Stimulated activated CD8-positive, alpha-beta memory T cell treated with anti-CD3 and anti-CD28 coated beads, Interleukin-7, amount 100 ng/mL, for 1 hour (primary cell): ENCODE results near the gene APOL3.
"Not testable (repeated sequence)": the region's sequence is repeated elsewhere in the genome, so short reads cannot be mapped to it uniquely, and the experiment has no call there.

Source experiments
- DNase-seq, 2 donors: peaks; one replicate each; pipeline ENCODE4 v3.0.0-alpha.2; 2020; ENCODE audit warnings: low read depth in 2 of 2

APOL3 gene

DNA sequence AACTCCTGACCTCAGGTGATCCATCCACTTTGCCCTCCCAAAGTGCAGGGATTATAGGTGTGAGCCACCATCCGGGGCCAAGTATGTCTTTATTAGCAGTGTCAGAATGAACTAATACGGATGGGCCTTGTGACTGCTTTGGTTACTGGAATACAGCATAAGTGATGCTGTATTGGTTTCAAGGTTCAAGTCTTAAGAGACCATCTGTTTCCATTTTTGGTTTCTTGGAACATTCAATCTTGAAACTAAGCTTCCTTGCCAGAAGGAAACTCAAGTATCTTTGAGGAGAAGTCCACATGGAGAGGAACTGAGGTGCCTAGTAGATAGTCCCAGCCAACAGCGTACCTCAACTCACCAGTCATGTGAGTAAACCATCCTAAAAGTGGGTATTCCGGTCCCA lies 58.8 kb downstream of the APOL3 start:
- DNase-seq: no peak

DNA sequence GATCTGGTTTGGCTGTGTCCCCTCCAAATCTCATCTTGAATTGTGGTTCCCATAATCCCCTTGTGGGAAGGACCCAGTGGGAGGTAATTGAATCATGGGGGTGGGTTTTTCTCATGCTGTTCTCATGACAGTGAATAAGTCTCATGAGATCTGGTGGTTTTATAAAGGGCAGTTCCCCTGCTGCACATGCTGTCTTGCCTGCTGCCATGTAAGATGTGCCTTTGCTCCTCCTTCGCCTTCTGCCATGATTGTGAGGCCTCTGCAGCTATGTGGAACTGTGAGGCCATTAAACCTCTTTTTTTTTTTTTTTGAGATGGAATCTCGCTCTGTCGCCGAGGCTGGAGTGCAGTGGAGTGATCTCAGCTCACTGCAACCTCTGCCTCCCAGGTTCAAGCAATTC lies 59.6 kb downstream of the APOL3 start:
- not testable (repeated sequence) for DNase-seq

DNA sequence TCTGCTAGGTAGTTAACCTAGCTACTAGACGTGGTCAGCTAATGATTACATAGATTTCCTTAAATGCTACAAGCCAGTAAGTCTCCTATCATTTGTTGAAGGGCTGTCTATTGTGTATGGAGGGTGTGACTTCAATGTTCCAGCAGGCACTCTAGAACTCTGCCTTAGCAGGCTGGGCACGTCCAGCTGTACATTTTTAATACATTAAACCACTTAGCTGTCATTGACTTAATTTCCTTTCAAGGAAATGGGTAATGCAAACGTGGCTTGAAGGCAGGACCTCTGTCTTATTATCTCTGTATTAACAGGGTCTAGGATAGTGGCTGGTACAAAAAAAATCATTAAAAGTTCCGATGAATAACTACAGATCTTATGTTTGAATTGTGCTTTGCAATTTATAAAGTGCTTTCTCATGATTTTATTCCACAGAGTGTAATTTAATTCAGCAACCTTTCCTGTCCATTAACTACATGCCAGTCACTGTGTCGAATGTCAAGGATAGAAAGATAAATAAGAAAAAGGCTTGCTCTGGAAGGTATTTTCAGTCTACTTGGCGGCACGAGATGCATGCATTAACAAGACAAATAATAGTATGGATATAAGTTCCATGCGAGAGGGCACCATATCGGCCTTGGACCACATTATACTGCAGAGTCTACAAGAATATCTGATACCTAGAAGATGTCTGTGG lies 60.3 kb downstream of the APOL3 start:
- no peak for DNase-seq

DNA sequence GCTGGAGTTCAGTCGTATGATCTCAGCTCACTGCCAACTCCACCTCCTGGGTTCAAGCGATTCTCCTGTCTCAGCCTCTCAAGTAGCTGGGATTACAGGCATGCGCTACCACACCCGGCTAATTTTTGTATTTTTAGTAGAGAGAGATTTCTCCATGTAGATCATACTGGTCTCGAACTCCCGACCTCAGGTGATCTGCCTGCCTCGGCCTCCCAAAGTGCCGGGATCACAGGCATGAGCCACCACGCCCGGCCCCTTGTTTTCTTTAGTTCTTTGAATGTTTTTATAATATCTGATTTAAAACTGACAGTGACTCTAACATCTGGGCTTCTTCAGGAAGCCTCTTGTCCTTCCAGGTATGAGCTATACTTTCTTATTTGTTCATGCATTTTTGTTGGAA lies 61.0 kb downstream of the APOL3 start:
- DNase-seq: not testable (repeated sequence)

DNA sequence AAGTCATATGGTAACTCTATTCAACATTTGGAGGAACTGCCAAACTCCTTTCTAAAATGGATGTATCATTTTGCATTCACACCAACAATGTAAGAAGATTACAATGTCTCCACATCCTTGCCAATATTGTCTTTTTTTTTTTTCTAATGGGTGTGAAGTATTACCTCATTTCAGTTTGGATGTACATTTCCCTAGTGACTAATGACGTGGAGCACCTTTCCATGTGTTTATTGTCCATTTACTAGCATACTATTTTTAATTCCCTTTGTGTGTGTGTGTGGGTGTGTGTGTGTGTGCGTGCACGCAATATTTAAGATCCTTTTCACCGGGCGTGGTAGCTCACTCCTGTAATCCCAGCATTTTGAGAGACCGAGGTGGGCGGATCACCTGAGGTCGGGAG lies 62.7 kb downstream of the APOL3 start:
- DNase-seq: no peak

DNA sequence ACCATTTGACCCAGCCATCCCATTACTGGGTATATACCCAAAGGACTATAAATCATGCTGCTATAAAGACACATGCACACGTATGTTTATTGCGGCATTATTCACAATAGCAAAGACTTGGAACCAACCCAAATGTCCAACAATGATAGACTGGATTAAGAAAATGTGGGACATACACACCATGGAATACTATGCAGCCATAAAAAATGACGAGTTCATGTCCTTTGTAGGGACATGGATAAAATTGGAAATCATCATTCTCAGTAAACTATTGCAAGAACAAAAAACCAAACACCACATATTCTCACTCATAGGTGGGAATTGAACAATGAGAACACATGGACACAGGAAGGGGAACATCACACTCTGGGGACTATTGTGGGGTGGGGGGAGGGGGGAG lies 69.8 kb downstream of the APOL3 start:
- DNase-seq: not testable (repeated sequence)
